GM11168 (cell line): ENCODE data around the gene ZC3H10.

Experiments
- in situ Hi-C: fragments of 300-500 bp; cut with MboI; formaldehyde crosslinking; loops from one replicate; pipeline ENCODE4 v1.12.0; 2022; ENCODE audit warnings: low sequenced_read_pairs; ENCODE audit not compliant: unreplicated experiment

ZC3H10 gene

DNA sequence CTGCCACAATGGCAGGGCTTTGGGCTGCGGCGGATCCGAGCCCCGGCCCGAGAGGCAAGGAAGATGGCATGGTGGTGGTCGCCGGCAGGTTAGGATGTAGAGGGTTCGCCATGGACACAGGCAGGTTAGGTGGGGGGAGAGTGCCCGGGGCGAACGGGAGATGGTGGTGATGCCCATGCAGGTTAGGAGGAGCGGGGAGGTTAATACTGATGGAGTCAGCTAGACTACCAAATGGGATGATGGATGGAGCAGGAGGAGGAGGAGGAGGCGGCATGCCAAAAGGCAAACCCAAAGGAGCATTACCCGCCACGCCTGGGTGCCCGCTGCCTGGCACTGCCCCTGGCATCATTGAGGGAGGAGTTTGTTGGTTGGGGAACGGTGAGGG, 46.3 kb downstream of the ZC3H10 start:
- in situ Hi-C loops: no loop called here

DNA sequence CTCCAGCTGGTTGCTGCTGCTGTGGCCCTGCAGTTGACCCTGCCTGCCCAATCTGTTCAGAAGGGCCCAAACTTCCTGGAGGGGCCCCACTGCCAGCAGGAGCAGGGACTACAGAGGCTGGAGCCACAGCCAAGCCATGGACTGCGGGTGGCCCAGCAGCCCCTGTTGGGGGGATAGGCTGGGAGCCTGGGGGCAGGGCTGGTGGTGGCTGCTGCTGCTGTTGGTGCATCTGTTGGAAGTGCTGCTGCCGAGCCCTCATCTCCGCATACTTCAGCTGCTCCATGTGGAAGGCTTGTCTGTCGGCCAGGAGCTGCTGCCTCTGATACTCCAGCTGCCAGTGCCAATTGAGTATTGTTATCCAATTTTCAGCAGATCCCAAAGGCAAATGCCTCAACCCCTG, 47.3 kb downstream of the ZC3H10 start:
- in situ Hi-C loops: no loop called here

DNA sequence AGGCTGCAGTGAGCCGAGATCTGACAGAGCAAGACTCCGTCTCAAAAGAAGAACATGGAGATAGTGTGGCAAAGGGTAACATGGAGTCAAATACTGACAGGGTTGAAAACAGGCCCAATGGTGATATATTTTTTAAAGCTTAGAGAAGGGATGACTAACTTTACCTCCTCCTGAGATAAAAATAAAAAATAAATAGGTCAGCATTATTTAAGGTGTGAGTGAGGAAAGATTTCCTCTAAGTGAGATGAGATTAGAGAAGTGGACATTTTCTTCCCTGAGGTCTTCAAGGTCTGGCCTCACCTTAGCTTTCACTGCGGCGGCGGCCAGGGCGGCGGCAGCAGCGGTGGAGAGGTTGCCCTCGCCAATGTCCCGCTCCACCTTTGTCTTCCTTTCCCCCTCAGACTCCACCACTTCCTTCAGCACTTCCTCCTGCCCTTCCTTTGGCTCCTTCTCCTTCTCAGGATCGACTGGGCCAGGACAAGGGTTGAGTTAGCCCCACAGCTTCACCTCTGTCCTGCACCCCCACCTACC, 51.2 kb downstream of the ZC3H10 start:
- in situ Hi-C loops: no loop called here

DNA sequence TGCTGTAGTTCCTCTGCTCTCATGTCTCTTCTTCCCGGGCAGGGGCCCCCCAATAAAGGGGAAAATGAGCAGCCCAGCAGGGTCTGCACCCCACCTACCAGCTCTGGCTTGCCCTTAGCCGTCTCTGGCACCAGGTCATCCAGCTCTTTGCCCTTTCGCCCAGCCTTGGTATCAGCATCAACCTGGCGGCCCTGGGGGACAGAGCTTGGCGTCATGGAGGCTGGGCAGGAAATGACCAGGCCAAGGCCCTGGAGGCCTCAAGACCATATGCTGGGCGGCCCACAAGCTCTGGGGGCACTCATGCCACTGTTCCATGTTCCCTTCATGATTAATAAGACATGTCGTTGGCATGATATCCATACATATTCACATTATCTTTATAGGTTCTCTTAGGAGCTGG, 54.8 kb downstream of the ZC3H10 start:
- in situ Hi-C loops: no loop called here
